ENCODE data around the gene WNT10A. TPM values are rescaled to one million over a fixed set of nuclear protein-coding genes. Genes with fewer than 3 reads are reported as not detected.

The WNT10A gene
- polyA plus RNA-seq, 2 of the 4 experiments (the other 2 are of a cell fraction), result not detected

DNA sequence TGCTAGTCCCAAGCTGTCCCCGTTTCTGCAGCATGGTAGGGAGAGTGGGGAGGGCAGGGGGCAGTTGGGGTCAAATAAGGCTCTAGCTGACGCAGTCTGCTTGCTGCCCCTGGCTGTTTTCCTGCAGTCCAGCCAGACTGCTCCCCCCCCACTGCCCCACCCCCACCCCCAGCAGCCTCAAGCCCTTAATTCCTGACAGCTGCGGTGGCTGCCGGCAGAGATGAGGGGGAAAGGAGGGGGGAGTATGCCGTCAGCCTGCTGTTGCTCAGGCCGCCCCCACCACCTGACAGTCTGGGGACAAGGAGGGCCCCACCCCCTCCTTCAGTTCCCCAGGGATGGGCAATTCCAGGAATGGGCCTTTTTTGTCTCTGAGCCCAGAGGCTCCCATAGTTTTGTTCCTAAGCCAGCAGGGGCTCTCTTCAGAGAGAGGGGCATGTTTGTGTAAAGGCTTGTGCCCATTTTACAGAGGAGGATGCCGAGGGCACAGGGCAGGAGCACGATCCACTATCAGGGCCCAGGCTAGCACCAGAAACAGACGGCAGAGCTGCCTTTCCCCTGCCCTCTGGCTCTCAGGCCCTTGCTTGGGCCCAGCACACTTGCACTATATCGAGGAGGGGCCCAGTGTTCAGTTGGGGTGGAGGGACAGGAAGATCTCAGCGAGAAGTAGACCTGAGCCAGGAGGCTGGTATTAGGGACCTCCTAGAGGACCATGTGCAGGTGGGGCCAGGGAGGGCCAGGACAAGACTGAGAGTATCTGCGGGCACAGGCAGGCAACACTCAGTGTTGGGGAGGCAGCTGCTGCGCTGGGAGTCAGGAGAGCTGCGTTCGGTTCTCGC is 1.5 kb upstream of the WNT10A start:
- ATAC-seq (no peak), FAIRE-seq (no peak), DNase-seq (ENCODE audit: low read depth in 1 of 2, low spot score in 1 of 2) (no peak)
- Histone ChIP-seq H3K27ac (no peak overlapping the region), H3K4me3 (no peak overlapping the region), H3K9me3 (no peaks in the 10 kb centered on the region), H3K4me2 (no peak overlapping the region), H3K4me1 (peaks cover 4% of the 10 kb centered on the region; the same call in 1 of the 3 replicates)
- ChIA-PET POLR2A (no interaction called here), CTCF (interaction anchor here (0.8 to 23.0 kb wide), 5 partner anchors 16 to 101 kb away, joined by 4 to 665 read pairs (median 57); partner anchors contain the start of gene WNT6)
- 72% methylated on average over 13 of the region's 16 CpGs for WGBS (ENCODE audit: missing lambda C conversion rate)
- no peak for TF ChIP-seq CHD2 (IDR thresholded peaks at IDR 0.05; ENCODE audit: low read length, partially characterized antibody)
- TF ChIP-seq, protein P1, sequence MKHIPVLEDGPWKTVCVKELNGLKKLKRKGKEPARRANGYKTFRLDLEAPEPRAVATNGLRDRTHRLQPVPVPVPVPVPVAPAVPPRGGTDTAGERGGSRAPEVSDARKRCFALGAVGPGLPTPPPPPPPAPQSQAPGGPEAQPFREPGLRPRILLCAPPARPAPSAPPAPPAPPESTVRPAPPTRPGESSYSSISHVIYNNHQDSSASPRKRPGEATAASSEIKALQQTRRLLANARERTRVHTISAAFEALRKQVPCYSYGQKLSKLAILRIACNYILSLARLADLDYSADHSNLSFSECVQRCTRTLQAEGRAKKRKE (CRISPR knock-in tag; IDR thresholded peaks at IDR 0.05; ENCODE audit: low read depth), result no peak
- TF ChIP-seq, protein P2, sequence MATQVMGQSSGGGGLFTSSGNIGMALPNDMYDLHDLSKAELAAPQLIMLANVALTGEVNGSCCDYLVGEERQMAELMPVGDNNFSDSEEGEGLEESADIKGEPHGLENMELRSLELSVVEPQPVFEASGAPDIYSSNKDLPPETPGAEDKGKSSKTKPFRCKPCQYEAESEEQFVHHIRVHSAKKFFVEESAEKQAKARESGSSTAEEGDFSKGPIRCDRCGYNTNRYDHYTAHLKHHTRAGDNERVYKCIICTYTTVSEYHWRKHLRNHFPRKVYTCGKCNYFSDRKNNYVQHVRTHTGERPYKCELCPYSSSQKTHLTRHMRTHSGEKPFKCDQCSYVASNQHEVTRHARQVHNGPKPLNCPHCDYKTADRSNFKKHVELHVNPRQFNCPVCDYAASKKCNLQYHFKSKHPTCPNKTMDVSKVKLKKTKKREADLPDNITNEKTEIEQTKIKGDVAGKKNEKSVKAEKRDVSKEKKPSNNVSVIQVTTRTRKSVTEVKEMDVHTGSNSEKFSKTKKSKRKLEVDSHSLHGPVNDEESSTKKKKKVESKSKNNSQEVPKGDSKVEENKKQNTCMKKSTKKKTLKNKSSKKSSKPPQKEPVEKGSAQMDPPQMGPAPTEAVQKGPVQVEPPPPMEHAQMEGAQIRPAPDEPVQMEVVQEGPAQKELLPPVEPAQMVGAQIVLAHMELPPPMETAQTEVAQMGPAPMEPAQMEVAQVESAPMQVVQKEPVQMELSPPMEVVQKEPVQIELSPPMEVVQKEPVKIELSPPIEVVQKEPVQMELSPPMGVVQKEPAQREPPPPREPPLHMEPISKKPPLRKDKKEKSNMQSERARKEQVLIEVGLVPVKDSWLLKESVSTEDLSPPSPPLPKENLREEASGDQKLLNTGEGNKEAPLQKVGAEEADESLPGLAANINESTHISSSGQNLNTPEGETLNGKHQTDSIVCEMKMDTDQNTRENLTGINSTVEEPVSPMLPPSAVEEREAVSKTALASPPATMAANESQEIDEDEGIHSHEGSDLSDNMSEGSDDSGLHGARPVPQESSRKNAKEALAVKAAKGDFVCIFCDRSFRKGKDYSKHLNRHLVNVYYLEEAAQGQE (IDR thresholded peaks at IDR 0.05), result no peak
- TF ChIP-seq, protein P3, sequence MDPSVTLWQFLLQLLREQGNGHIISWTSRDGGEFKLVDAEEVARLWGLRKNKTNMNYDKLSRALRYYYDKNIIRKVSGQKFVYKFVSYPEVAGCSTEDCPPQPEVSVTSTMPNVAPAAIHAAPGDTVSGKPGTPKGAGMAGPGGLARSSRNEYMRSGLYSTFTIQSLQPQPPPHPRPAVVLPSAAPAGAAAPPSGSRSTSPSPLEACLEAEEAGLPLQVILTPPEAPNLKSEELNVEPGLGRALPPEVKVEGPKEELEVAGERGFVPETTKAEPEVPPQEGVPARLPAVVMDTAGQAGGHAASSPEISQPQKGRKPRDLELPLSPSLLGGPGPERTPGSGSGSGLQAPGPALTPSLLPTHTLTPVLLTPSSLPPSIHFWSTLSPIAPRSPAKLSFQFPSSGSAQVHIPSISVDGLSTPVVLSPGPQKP (IDR thresholded peaks at IDR 0.05; ENCODE audit: low read depth, low read length), result no peak
- TF ChIP-seq EHF (CRISPR knock-in tag; IDR thresholded peaks at IDR 0.05), result no peak
- TF ChIP-seq KDM1A (IDR thresholded peaks at IDR 0.05; ENCODE audit: low read depth), result no peak
- TF ChIP-seq, protein P4, sequence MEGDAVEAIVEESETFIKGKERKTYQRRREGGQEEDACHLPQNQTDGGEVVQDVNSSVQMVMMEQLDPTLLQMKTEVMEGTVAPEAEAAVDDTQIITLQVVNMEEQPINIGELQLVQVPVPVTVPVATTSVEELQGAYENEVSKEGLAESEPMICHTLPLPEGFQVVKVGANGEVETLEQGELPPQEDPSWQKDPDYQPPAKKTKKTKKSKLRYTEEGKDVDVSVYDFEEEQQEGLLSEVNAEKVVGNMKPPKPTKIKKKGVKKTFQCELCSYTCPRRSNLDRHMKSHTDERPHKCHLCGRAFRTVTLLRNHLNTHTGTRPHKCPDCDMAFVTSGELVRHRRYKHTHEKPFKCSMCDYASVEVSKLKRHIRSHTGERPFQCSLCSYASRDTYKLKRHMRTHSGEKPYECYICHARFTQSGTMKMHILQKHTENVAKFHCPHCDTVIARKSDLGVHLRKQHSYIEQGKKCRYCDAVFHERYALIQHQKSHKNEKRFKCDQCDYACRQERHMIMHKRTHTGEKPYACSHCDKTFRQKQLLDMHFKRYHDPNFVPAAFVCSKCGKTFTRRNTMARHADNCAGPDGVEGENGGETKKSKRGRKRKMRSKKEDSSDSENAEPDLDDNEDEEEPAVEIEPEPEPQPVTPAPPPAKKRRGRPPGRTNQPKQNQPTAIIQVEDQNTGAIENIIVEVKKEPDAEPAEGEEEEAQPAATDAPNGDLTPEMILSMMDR (IDR thresholded peaks at IDR 0.05), result no peak
- TF ChIP-seq ESRRA (IDR thresholded peaks at IDR 0.05; ENCODE audit: borderline replicate concordance, low read length), result no peak
- no peak for TF ChIP-seq PHF8 (IDR thresholded peaks at IDR 0.05; ENCODE audit: borderline replicate concordance, low read depth)
- TF ChIP-seq KDM5A (IDR thresholded peaks at IDR 0.05), result no peak
- no peak for TF ChIP-seq BHLHE40 (IDR thresholded peaks at IDR 0.05; ENCODE audit: low read depth, low read length)
- no peak for TF ChIP-seq HEYL (CRISPR knock-in tag; IDR thresholded peaks at IDR 0.05)
- no peak for TF ChIP-seq RARB (CRISPR knock-in tag; IDR thresholded peaks at IDR 0.05)
- no peak for TF ChIP-seq HOXB13 (CRISPR knock-in tag; IDR thresholded peaks at IDR 0.05; ENCODE audit: low read depth)
- TF ChIP-seq, protein P5, sequence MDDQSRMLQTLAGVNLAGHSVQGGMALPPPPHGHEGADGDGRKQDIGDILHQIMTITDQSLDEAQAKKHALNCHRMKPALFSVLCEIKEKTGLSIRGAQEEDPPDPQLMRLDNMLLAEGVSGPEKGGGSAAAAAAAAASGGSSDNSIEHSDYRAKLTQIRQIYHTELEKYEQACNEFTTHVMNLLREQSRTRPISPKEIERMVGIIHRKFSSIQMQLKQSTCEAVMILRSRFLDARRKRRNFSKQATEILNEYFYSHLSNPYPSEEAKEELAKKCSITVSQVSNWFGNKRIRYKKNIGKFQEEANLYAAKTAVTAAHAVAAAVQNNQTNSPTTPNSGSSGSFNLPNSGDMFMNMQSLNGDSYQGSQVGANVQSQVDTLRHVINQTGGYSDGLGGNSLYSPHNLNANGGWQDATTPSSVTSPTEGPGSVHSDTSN (IDR thresholded peaks at IDR 0.05), result no peak
- TF ChIP-seq ZSCAN20 (CRISPR knock-in tag; IDR thresholded peaks at IDR 0.05), result no peak
